Brain microvascular endothelial cell (primary cell): ENCODE results near the gene CRTC1.
A peak's percentile ranks its signal among the peaks of the same experiment; 100 is the strongest.

Source experiments
- DNase-seq: peaks from one replicate; pipeline ENCODE4 v3.0.0-alpha.2; 2020
- H3K27ac ChIP-seq: fragments of 250-450 bp; sonication (Bioruptor Pico); 2 replicates; pipeline ENCODE4 v1.5.1; 2020; ENCODE audit warnings: mild to moderate bottlenecking, moderate library complexity
- H3K27me3 ChIP-seq: fragments of 250-450 bp; sonication (Bioruptor Pico); replicated peaks from 2 replicates; pipeline ENCODE4 v1.5.1; 2020; ENCODE audit warnings: mild to moderate bottlenecking
- H3K36me3 ChIP-seq: fragments of 250-450 bp; sonication (Bioruptor Pico); replicated peaks from 2 replicates; pipeline ENCODE4 v1.5.1; 2020; ENCODE audit warnings: mild to moderate bottlenecking
- H3K4me3 ChIP-seq: 2 replicates; pipeline ENCODE4 v1.5.1; 2011; ENCODE audit warnings: low read depth, mild to moderate bottlenecking, control low read depth, low read length, moderate library complexity
- in situ Hi-C: cut with HindIII; loops from 2 replicates; pipeline ENCODE4 v1.10.0; 2017; ENCODE audit warnings: low sequenced_read_pairs, low pct_ligation_motif_present
- TF ChIP-seq, protein P1 (sequence below): IDR thresholded peaks from 2 replicates; pipeline ENCODE4 v1.5.1; 2011; ENCODE audit warnings: low read depth, mild to moderate bottlenecking, moderate library complexity, low read length, control low read depth, inconsistent platforms; ENCODE audit errors: missing control alignments

The CRTC1 gene

GRCh38 chr19:18796239-18796638 is 112.8 kb downstream of the CRTC1 start:
- TF ChIP-seq, protein P1, sequence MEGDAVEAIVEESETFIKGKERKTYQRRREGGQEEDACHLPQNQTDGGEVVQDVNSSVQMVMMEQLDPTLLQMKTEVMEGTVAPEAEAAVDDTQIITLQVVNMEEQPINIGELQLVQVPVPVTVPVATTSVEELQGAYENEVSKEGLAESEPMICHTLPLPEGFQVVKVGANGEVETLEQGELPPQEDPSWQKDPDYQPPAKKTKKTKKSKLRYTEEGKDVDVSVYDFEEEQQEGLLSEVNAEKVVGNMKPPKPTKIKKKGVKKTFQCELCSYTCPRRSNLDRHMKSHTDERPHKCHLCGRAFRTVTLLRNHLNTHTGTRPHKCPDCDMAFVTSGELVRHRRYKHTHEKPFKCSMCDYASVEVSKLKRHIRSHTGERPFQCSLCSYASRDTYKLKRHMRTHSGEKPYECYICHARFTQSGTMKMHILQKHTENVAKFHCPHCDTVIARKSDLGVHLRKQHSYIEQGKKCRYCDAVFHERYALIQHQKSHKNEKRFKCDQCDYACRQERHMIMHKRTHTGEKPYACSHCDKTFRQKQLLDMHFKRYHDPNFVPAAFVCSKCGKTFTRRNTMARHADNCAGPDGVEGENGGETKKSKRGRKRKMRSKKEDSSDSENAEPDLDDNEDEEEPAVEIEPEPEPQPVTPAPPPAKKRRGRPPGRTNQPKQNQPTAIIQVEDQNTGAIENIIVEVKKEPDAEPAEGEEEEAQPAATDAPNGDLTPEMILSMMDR = no peak
- no peak for DNase-seq
- no peak overlapping the region for H3K27ac ChIP-seq
- H3K27me3 ChIP-seq = peaks cover 50% of the 10 kb centered on the region
- in situ Hi-C loops = no loop called here
- H3K4me3 ChIP-seq = no peak overlapping the region
- no peaks in the 10 kb centered on the region for H3K36me3 ChIP-seq

- Histone ChIP-seq H3K4me3 (no peak overlapping the region), H3K36me3 (no peaks in the 10 kb centered on the region), H3K27ac (no peak overlapping the region), H3K27me3 (peaks cover 29% of the 10 kb centered on the region)
- TF ChIP-seq, protein P1 = peak; percentile 39
- no peak for DNase-seq
- in situ Hi-C loops = no loop called here
Observed at GRCh38 chr19:18798384-18799352, 115.2 kb downstream of the CRTC1 start.

DNA sequence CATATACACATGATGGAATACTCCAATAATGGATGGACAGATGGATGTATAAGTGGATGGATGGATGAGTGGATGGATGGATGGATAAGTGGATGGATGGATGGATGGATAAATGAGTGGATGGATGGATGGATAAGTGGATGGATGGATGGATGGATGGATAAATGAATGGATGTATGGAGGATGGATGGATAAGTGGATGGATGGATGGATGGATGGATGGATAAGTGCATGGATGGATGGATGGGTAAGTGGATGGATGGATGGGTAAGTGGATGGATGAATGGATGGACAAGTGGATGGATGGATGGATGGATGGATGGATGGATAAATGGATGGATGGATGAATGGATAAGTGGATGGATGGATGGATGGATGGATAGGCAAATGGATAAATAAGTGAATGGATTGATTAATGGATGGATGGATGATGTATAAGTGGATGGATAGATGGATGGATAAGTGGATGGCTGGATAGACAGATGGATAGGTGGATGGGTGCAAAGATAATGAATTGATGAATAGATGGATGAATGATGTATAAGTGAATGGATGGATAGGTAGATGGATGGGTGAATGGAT is 116.0 kb downstream of the CRTC1 start:
- H3K4me3 ChIP-seq = no peak overlapping the region
- peaks cover 29% of the 10 kb centered on the region for H3K27me3 ChIP-seq
- in situ Hi-C loops = no loop called here
- H3K36me3 ChIP-seq = no peaks in the 10 kb centered on the region
- DNase-seq = no peak
- TF ChIP-seq, protein P1 = no peak
- no peak overlapping the region for H3K27ac ChIP-seq

DNA sequence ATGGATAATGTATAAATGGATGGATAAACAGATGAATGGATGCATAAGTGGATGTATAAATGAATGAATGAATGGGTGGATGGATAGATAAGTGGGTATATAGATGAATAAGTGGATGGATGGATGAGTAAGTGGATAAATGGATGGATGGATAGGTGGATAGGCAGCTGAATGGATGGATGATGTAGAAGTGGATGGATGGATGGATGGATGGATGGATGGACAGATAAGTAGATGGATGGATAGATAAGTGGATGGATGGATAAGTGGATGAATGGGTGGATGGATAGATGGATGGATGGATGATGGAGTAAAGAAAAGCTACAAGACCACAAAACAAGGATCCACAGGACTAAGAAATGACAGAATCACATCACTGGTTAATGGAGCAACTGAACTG is 116.6 kb downstream of the CRTC1 start:
- in situ Hi-C loops = no loop called here
- DNase-seq = no peak
- no peak overlapping the region for H3K27ac ChIP-seq
- no peaks in the 10 kb centered on the region for H3K36me3 ChIP-seq
- H3K27me3 ChIP-seq = peaks cover 29% of the 10 kb centered on the region
- TF ChIP-seq, protein P1 = no peak
- H3K4me3 ChIP-seq = no peak overlapping the region

- Histone ChIP-seq H3K36me3 (no peaks in the 10 kb centered on the region), H3K27me3 (peaks cover 25% of the 10 kb centered on the region), H3K27ac (no peak overlapping the region), H3K4me3 (no peak overlapping the region)
- in situ Hi-C loops = no loop called here
- TF ChIP-seq, protein P1 = no peak
- DNase-seq = no peak
Observed at GRCh38 chr19:18800636-18801035, 117.2 kb downstream of the CRTC1 start.
